ENCODE data around the gene ABHD17A.
"Not testable (repeated sequence)": the region's sequence is repeated elsewhere in the genome, so short reads cannot be mapped to it uniquely, and the experiment has no call there.

GRCh38 chr19:1886360-1886759 lies 1.1 kb upstream of the ABHD17A start:
- not testable (repeated sequence) for TF ChIP-seq POLR2A (IDR thresholded peaks at IDR 0.05); CTCF (IDR thresholded peaks at IDR 0.05 in 8 of 11, conservative IDR thresholded peaks at IDR 0.05 in 3 of 11)

Measured in spleen (tissue), 7 donors.